ENCODE measurements around the gene SCRN2.

- no peak for TF ChIP-seq POLR2A (IDR thresholded peaks at IDR 0.05)
- TF ChIP-seq CTCF (IDR thresholded peaks at IDR 0.05): no peak
These were observed 34.8 kb downstream of the SCRN2 start for GRCh38 chr17:47806026-47806912.
